Measurements from ENCODE around the gene ARHGEF4. TPM values are rescaled to one million over a fixed set of nuclear protein-coding genes. Genes with fewer than 3 reads are reported as not detected.

Gene ARHGEF4
- polyA plus RNA-seq, 1 donor (not counting 4 experiments of a cell fraction or from before 2014, with no cell fraction given), result 22.6 TPM

- FAIRE-seq (no peak), DNase-seq (ENCODE audit: low read depth, low spot score) (no peak)
- Histone ChIP-seq H3K9me3 (ENCODE audit: control insufficient read depth, low read depth, low read length) (no peaks in the 10 kb centered on the region), H3K27me3 (ENCODE audit: control insufficient read depth, extremely low read depth, insufficient read depth, low read length) (no peaks in the 10 kb centered on the region), H3K79me2 (ENCODE audit: control insufficient read depth, insufficient read depth, low read length) (no peaks in the 10 kb centered on the region), H3K4me2 (ENCODE audit: control insufficient read depth, extremely low read depth, insufficient read depth, low read depth, low read length) (peak overlapping the region; percentile 43), H2AFZ (ENCODE audit: control insufficient read depth, low read length) (no peak overlapping the region), H3K9ac (ENCODE audit: control insufficient read depth, extremely low read depth, insufficient read depth, low read length) (peak overlapping the region; percentile 49), H3K36me3 (ENCODE audit: control insufficient read depth in 2 of 2, extremely low read depth in 1 of 2, insufficient read depth in 2 of 2, low read length in 2 of 2) (peaks cover 0 to 5% of the 10 kb centered on the region in 2 experiments), H3K27ac (ENCODE audit: control insufficient read depth, insufficient read depth, low read length) (peak overlapping the region; percentile 69), H3K4me1 (ENCODE audit: control insufficient read depth, extremely low read depth, insufficient read depth, low read length) (peaks cover 47% of the 10 kb centered on the region), H4K20me1 (ENCODE audit: control insufficient read depth, extremely low read depth, insufficient read depth, low read length) (no peaks in the 10 kb centered on the region), H3K9me1 (ENCODE audit: control insufficient read depth, extremely low read depth, insufficient read depth, low read length) (no peaks in the 10 kb centered on the region), H3K4me3 (ENCODE audit: control insufficient read depth in 2 of 3, extremely low read depth in 1 of 3, insufficient read depth in 2 of 3, low read depth in 1 of 3, low read length in 3 of 3) (no peak overlapping the region)
- TF ChIP-seq CTCF (optimal IDR thresholded peaks at IDR 0.05 in 1 of 3, IDR thresholded peaks at IDR 0.05 in 1 of 3, conservative IDR thresholded peaks at IDR 0.05 in 1 of 3; ENCODE audit: extremely low read depth in 1 of 3, insufficient read depth in 2 of 3, low read length in 3 of 3), result no peak
- no peak for TF ChIP-seq EZH2 (IDR thresholded peaks at IDR 0.05; ENCODE audit: low read length)
- dilution Hi-C loops (cut with MboI; ENCODE audit: extremely low pct_ligation_motif_present, low sequenced_read_pairs), result no loop called here
These were observed 46.8 kb downstream of the ARHGEF4 start for GRCh38 chr2:130883496-130883895.

- Histone ChIP-seq H2AFZ (ENCODE audit: control insufficient read depth, low read length) (no peak overlapping the region), H3K79me2 (ENCODE audit: control insufficient read depth, insufficient read depth, low read length) (no peaks in the 10 kb centered on the region), H3K9ac (ENCODE audit: control insufficient read depth, extremely low read depth, insufficient read depth, low read length) (no peak overlapping the region), H3K27ac (ENCODE audit: control insufficient read depth, insufficient read depth, low read length) (peak overlapping the region; percentile 69), H4K20me1 (ENCODE audit: control insufficient read depth, extremely low read depth, insufficient read depth, low read length) (no peaks in the 10 kb centered on the region), H3K9me3 (ENCODE audit: control insufficient read depth, low read depth, low read length) (no peaks in the 10 kb centered on the region), H3K9me1 (ENCODE audit: control insufficient read depth, extremely low read depth, insufficient read depth, low read length) (no peaks in the 10 kb centered on the region), H3K4me3 (ENCODE audit: control insufficient read depth in 2 of 3, extremely low read depth in 1 of 3, insufficient read depth in 2 of 3, low read depth in 1 of 3, low read length in 3 of 3) (no peak overlapping the region), H3K4me1 (ENCODE audit: control insufficient read depth, extremely low read depth, insufficient read depth, low read length) (peaks cover 47% of the 10 kb centered on the region), H3K36me3 (ENCODE audit: control insufficient read depth in 2 of 2, extremely low read depth in 1 of 2, insufficient read depth in 2 of 2, low read length in 2 of 2) (peaks cover 0 to 5% of the 10 kb centered on the region in 2 experiments), H3K4me2 (ENCODE audit: control insufficient read depth, extremely low read depth, insufficient read depth, low read depth, low read length) (peak overlapping the region; percentile 43), H3K27me3 (ENCODE audit: control insufficient read depth, extremely low read depth, insufficient read depth, low read length) (no peaks in the 10 kb centered on the region)
- FAIRE-seq, result peak; percentile 91
- dilution Hi-C loops (cut with MboI; ENCODE audit: extremely low pct_ligation_motif_present, low sequenced_read_pairs), result no loop called here
- no peak for DNase-seq (ENCODE audit: low read depth, low spot score)
- TF ChIP-seq EZH2 (IDR thresholded peaks at IDR 0.05; ENCODE audit: low read length) (no peak), CTCF (optimal IDR thresholded peaks at IDR 0.05 in 1 of 3, IDR thresholded peaks at IDR 0.05 in 1 of 3, conservative IDR thresholded peaks at IDR 0.05 in 1 of 3; ENCODE audit: extremely low read depth in 1 of 3, insufficient read depth in 2 of 3, low read length in 3 of 3) (no peak)
These were observed 47.3 kb downstream of the ARHGEF4 start for GRCh38 chr2:130884013-130884412.

Data from keratinocyte (primary cell).